Measurements from ENCODE around the gene NFIB.

NFIB gene

GRCh38 chr9:14345354-14346230 lies 31.7 kb upstream of the NFIB start:
- no peak overlapping the region for H3K27ac ChIP-seq

GRCh38 chr9:14344941-14345353 lies 31.0 kb upstream of the NFIB start:
- H3K27ac ChIP-seq, result no peak overlapping the region
- no peak for TF ChIP-seq CTCF (IDR thresholded peaks at IDR 0.05)
- TF ChIP-seq ZFX (IDR thresholded peaks at IDR 0.05; ENCODE audit: borderline replicate concordance), result no peak

More at GRCh38 chr9:14345354-14346230, 31.7 kb upstream of the NFIB start:
- TF ChIP-seq ZFX (IDR thresholded peaks at IDR 0.05; ENCODE audit: borderline replicate concordance), result no peak
- no peak for TF ChIP-seq CTCF (IDR thresholded peaks at IDR 0.05)

GRCh38 chr9:14344053-14344524 lies 30.1 kb upstream of the NFIB start:
- TF ChIP-seq ZFX (IDR thresholded peaks at IDR 0.05; ENCODE audit: borderline replicate concordance), result no peak
- TF ChIP-seq CTCF (IDR thresholded peaks at IDR 0.05), result no peak
- H3K27ac ChIP-seq, result no peak overlapping the region

GRCh38 chr9:14343261-14344031 lies 29.5 kb upstream of the NFIB start:
- H3K27ac ChIP-seq, result no peak overlapping the region
- TF ChIP-seq ZFX (IDR thresholded peaks at IDR 0.05; ENCODE audit: borderline replicate concordance) (no peak), CTCF (IDR thresholded peaks at IDR 0.05) (no peak)

- no peak overlapping the region for H3K27ac ChIP-seq
- no peak for TF ChIP-seq CTCF (IDR thresholded peaks at IDR 0.05)
Observed at GRCh38 chr9:14342736-14343135, 28.8 kb upstream of the NFIB start.

GRCh38 chr9:14341437-14342122 lies 27.6 kb upstream of the NFIB start:
- no peak for TF ChIP-seq CTCF (IDR thresholded peaks at IDR 0.05)
- no peak for TF ChIP-seq ZFX (IDR thresholded peaks at IDR 0.05; ENCODE audit: borderline replicate concordance)
- no peak overlapping the region for H3K27ac ChIP-seq

All from 22Rv1 (cell line).